GM19035 (cell line): ENCODE results near the gene PTGDS.

Source experiments
- ATAC-seq: cut with Tn5 transposase; IDR thresholded peaks from one replicate; pipeline ENCODE4 v1.9.1; 2021; ENCODE audit not compliant: unreplicated experiment

Gene PTGDS

GRCh38 chr9:136972335-136972734 is 5.0 kb upstream of the PTGDS start:
- ATAC-seq, result no peak

DNA sequence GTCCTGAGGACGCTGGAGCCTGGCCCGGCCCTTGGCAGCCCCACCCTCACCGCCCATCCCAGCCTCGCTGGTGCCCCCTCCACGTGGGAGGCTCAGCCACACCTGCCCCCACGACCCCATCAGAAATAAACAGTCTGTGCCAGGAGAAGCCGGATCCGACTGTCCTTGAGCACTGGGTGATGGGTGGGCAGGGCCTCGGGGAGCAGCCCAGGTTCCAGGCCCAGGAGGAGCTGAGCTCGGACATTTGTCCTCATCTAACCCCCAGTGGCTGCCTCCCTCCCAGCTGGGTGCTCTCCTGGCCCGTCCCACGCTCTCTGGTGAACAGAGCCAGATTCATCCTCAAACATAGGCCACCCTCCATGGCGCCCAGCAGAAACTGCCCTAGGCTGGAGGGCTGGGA is 4.6 kb upstream of the PTGDS start:
- no peak for ATAC-seq

GRCh38 chr9:136973618-136974617 is 3.4 kb upstream of the PTGDS start:
- no peak for ATAC-seq

- ATAC-seq, result no peak
Measured at GRCh38 chr9:136974817-136975535, 2.3 kb upstream of the PTGDS start.

DNA sequence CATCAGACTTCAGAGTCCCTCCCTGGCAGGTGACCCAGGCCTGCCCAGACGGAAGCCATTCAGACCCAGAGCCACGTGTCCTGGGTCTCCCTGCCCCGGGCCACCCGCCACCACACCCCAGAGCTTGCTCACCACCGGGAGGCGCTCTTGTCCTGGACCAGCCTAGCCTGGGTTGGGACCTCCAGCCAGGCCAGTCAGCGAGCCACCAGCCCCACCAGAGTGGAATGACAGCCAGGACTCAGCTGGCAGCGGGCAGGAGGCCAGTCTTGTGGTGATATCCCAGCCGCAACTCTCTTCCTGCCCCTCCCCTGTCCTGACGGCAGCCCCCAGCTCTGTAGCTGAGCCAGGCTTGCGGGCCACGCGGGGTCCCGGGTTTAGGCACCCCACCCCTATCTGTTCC is 1.7 kb upstream of the PTGDS start:
- ATAC-seq, result no peak

DNA sequence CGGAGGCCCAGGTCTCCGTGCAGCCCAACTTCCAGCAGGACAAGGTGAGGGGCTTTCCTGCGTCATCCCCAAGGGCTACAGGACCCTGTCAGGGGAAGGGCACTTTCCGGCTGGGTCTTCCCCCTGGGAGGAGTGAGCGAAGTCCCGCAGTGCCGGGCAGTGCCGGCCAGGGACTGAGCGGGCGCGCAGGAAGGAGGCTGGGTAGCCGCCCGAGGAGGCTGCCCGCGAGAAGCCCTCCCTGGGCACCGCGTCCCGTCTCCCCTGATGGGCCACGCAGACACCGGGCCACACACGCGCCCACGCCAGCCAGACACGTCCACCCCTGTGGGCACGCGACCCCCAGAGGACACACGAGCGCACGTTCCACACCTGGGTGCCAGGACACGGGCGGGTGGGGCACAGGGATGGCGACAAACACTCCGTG is 357 bp downstream of the PTGDS start:
- no peak for ATAC-seq

GRCh38 chr9:136978073-136978864 is 965 bp downstream of the PTGDS start:
- no peak for ATAC-seq

DNA sequence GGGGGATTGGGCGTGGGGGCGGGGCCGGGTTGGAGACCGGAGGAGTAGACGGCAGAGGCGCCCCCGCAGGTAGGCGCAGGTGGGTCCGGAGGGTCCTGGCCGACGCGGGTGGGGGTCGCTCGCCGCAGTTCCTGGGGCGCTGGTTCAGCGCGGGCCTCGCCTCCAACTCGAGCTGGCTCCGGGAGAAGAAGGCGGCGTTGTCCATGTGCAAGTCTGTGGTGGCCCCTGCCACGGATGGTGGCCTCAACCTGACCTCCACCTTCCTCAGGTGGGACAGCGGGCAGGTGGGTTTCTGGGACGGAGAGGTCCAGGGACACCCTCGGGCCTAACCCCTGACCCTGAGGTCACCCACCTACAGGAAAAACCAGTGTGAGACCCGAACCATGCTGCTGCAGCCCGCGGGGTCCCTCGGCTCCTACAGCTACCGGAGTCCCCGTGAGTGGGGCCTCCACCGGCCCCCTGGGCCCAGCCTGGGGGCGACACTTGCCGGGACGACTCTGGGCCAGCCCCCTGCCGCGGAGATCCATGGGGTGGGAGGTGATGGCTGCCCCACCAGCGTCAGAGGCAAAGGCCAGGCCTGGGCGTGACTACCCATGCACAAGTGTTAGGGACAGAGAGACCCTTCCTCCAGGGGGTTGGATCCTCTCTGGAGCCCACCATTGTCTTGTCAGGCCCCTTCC is 1.7 kb downstream of the PTGDS start:
- no peak for ATAC-seq

DNA sequence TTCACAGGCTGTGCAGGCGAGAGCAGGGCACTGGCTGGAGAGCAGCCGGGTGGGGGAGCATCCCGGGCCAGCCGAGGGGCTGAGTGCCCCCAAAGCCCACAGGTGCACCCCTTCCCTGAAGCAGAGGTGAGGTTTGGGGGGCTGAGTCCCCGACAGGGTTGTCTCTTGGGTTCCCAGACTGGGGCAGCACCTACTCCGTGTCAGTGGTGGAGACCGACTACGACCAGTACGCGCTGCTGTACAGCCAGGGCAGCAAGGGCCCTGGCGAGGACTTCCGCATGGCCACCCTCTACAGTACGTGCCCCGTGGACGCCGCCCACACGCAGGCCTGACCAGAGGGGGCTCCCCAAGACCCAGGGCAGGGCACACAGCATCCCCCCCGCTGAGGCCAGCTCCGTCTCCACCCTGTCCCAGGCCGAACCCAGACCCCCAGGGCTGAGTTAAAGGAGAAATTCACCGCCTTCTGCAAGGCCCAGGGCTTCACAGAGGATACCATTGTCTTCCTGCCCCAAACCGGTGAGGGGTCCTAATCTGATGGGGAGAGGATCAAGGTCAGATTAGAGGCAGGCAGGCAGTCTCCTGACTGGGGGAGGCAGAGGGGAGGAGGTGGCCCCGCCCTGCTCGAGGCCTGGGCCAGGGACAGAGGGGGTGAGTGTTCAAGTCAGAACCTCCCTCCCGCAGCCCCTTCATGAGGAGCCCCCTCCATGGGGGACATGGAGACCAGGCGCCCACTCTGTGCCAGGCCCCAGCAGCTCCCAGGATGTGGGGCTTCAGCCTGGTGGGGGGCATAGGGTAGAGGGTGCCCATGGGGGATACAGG is 2.7 kb downstream of the PTGDS start:
- no peak for ATAC-seq

DNA sequence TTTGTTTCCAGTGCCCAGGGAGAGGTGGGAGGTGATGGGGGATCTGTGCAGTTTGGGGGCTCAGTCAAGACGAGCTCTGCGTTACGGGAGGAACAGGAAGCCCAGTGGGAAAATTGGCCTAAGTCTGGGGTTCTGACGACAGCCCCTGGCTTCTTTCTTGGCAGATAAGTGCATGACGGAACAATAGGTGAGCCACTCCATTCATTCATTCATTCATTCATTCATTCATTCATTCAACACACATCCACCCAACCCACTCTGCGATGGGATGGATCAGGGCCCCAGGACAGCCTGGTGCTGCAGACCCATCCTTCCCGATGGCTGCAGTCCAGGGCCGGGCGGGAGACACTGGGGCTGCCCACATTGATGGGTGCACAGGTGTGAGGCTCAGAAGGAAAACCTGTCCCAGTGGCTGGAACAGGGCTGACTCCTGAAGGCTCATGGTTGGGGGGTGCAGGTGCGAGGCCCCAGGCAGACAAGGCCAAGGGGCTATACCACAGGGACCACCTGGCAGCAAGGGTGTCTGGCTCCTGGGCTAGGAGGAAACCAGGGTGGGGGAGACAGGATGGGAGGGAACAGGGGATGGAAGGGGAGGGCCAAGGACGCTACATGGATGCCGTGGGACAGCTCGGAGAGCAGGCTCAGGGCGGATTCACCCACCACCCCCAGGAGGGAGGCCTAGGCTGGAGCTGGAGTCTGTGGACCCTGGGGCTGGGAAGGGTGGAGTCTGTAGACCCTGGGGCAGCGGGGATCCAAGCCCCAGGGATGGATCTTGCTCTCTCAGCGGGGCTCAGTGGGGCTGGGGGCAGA is 3.6 kb downstream of the PTGDS start:
- ATAC-seq, result no peak

- ATAC-seq, result no peak
Measured at GRCh38 chr9:136981588-136982231, 4.4 kb downstream of the PTGDS start.

- ATAC-seq, result no peak
Measured at GRCh38 chr9:136982232-136983051, 5.1 kb downstream of the PTGDS start, which contains the start of gene LCNL1. LCNL1 (plus strand) TSS chr9:136982993; CDS start chr9:136983587, 594 bp downstream.

DNA sequence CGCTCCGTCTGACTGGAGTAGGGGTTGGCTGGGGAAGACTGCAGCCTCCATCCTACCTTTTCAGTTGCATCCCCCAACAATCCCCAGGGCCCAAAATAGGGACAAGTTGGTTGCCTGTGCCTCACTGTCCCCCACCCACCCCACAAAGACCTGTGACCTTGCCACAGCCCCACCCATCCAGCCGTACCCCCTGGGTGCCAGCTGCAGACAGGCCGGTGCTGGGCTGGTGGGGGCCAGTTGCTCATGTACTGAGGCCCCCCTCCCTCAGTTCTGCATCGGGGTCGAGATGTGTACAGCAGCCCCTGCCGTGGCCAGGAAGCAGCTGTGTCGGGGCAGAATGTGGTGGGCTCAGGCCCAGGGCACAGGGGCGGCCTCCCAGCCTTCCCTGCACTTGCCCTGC is 5.9 kb downstream of the PTGDS start:
- ATAC-seq, result no peak

DNA sequence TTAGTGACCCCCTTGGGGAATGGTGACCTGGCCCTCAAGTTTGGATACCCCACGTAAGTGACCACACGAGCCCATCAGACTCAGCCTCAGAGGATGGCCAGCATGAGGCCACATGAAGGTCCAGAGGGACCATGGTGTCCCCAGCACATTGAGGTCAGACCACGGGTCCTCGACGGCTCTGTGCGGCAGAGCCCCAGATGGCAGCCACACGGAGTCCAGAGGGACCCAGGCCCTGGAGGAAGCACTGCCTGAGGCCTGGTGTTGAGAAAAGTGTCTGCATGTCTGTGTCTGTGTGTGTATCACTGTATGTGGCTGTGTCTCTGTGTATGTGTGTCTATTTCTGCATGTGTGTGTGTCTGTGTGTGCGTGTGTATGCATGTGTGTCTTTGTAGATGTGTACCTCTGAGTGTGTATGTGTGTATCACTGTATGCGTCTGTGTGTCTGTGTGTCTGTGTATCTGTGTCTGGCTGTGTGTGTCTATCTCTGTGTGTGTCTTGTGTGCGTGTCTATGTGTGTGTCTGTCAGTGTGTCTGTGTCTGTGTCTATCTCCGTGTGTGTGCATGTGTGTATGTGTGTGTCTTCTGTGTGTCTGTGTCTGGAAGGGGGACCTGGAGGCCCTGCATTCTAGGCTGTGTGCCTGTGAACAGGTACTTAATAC is 6.5 kb downstream of the PTGDS start:
- ATAC-seq, result no peak

- no peak for ATAC-seq
Measured at GRCh38 chr9:136984464-136985026, 7.2 kb downstream of the PTGDS start.

DNA sequence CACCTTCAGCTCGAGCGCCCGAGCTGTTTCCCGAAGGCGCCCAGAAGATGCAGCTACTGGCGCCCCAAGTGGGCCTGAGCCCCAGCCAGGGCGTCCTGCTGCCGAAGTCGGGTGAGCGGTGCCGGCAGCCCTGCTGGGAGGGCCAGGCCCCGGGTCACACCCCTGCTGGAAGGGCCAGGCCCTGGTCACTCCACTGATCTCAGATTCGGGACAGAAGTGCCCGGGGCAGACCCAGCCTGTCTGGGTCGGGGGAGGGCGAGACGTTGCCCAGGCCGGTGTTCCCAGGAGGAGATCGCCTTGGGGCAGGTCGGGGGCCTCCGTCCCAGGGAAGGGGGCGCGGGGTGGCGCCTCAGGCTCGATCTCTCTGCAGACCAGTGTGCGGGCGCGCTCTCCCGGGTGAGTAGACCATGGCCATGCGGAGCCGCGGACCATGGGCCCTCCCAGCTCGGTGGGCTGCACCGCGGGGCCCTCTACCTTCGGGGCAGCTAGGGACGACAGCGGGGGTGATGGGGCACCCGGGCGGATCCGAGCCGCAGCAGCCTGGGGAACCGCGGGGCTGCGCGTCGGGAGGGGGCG is 7.8 kb downstream of the PTGDS start:
- no peak for ATAC-seq
